HUDEP-2 (cell line): Measurements from ENCODE around the gene CERCAM.
A peak's percentile ranks its signal among the peaks of the same experiment; 100 is the strongest.
"Not testable (repeated sequence)": the region's sequence is repeated elsewhere in the genome, so short reads cannot be mapped to it uniquely, and the experiment has no call there.

Experiments used
- DNase-seq, 76 experiments: peaks; one replicate each; lab custom pipeline; 2025; ENCODE audit not compliant: unreplicated experiment in 76 of 76; lab: John Stamatoyannopoulos, UW

CERCAM gene

GRCh38 chr9:128416014-128416413 is 4.6 kb upstream of the CERCAM start:
- DNase-seq = no peak

GRCh38 chr9:128416432-128417019 is 4.1 kb upstream of the CERCAM start:
- DNase-seq = no peak

GRCh38 chr9:128419061-128419925 is 1.4 kb upstream of the CERCAM start:
- peak in 1 of 76 experiments; percentile 4 for DNase-seq

- DNase-seq = peak in 44 of 76 experiments; percentile 3 to 61 (median 32)
Observed at GRCh38 chr9:128420060-128420650, 502 bp upstream of the CERCAM start.

GRCh38 chr9:128421482-128421996 is 882 bp downstream of the CERCAM start:
- DNase-seq = peak in 5 of 76 experiments; percentile 3 to 26 (median 5)

- DNase-seq = not testable (repeated sequence)
Observed at GRCh38 chr9:128422022-128422782, 1.5 kb downstream of the CERCAM start.

- DNase-seq = no peak
Observed at GRCh38 chr9:128422783-128423150, 2.1 kb downstream of the CERCAM start.

GRCh38 chr9:128423356-128423755 is 2.7 kb downstream of the CERCAM start:
- not testable (repeated sequence) for DNase-seq

- no peak for DNase-seq
Observed at GRCh38 chr9:128424268-128424780, 3.7 kb downstream of the CERCAM start.

GRCh38 chr9:128428644-128429512 is 8.2 kb downstream of the CERCAM start:
- DNase-seq = no peak

- no peak for DNase-seq
Observed at GRCh38 chr9:128429513-128430086, 8.9 kb downstream of the CERCAM start.

GRCh38 chr9:128431207-128431606 is 10.6 kb downstream of the CERCAM start:
- DNase-seq = no peak

GRCh38 chr9:128434340-128434739 is 13.7 kb downstream of the CERCAM start:
- no peak for DNase-seq

GRCh38 chr9:128435611-128436010 is 15.0 kb downstream of the CERCAM start:
- DNase-seq = no peak

GRCh38 chr9:128438343-128439109 is 17.9 kb downstream of the CERCAM start:
- DNase-seq = peak in 63 of 76 experiments; percentile 14 to 80 (median 59)

GRCh38 chr9:128439273-128439672 is 18.6 kb downstream of the CERCAM start:
- no peak for DNase-seq

- DNase-seq = no peak
Observed at GRCh38 chr9:128442150-128442549, 21.5 kb downstream of the CERCAM start.

GRCh38 chr9:128446505-128446904 is 25.8 kb downstream of the CERCAM start:
- DNase-seq = peak in 71 of 76 experiments; percentile 29 to 88 (median 66)
